GM06990 (cell line): ENCODE data around the gene SPOP.
A peak's percentile ranks its signal among the peaks of the same experiment; 100 is the strongest.

Experiments
- DNase-seq: peaks from one replicate; pipeline ENCODE4 v3.0.0-alpha.2; 2011; ENCODE audit not compliant: insufficient read length; ENCODE audit errors: extremely low read depth
- H3K27me3 ChIP-seq: replicated peaks from 2 replicates; pipeline ENCODE4 v1.6.0; 2011; ENCODE audit warnings: low read length; ENCODE audit not compliant: control insufficient read depth, insufficient read depth
- H3K36me3 ChIP-seq: 2 replicates; pipeline ENCODE4 v1.5.1; 2011; ENCODE audit warnings: low read length; ENCODE audit not compliant: control insufficient read depth, insufficient read depth
- H3K4me3 ChIP-seq: replicated peaks from 2 replicates; pipeline ENCODE4 v1.5.1; 2011; ENCODE audit warnings: low read depth, mild to moderate bottlenecking, control low read depth, low read length
- CTCF ChIP-seq: IDR thresholded peaks from 2 replicates; pipeline ENCODE4 v1.5.1; 2011; ENCODE audit warnings: low read length, control low read depth, mild to moderate bottlenecking, inconsistent platforms; ENCODE audit not compliant: insufficient read depth, poor library complexity, severe bottlenecking

SPOP gene

GRCh38 chr17:49707608-49708514 is 30.0 kb upstream of the SPOP start, which contains the start of gene SLC35B1:
Gene SLC35B1 (minus strand): TSS chr17:49707964. CDS start chr17:49707833, 131 bp downstream.
- Histone ChIP-seq H3K27me3 (no peaks in the 10 kb centered on the region), H3K4me3 (peak within 1 kb of the TSS; percentile 93), H3K36me3 (peaks cover 29% of the 10 kb centered on the region)
- DNase-seq = peak; percentile 97
- peak; percentile 99 for TF ChIP-seq CTCF

GRCh38 chr17:49707246-49707607 is 29.3 kb upstream of the SPOP start:
- no peaks in the 10 kb centered on the region for H3K27me3 ChIP-seq
- DNase-seq = no peak
- TF ChIP-seq CTCF = peak; percentile 29
- H3K36me3 ChIP-seq = peaks cover 30% of the 10 kb centered on the region
- H3K4me3 ChIP-seq = peak overlapping the region; percentile 93

- Histone ChIP-seq H3K27me3 (no peaks in the 10 kb centered on the region), H3K36me3 (peaks cover 31% of the 10 kb centered on the region), H3K4me3 (no peak overlapping the region)
- no peak for TF ChIP-seq CTCF
- no peak for DNase-seq
Observed at GRCh38 chr17:49705254-49705653, 27.4 kb upstream of the SPOP start.

DNA sequence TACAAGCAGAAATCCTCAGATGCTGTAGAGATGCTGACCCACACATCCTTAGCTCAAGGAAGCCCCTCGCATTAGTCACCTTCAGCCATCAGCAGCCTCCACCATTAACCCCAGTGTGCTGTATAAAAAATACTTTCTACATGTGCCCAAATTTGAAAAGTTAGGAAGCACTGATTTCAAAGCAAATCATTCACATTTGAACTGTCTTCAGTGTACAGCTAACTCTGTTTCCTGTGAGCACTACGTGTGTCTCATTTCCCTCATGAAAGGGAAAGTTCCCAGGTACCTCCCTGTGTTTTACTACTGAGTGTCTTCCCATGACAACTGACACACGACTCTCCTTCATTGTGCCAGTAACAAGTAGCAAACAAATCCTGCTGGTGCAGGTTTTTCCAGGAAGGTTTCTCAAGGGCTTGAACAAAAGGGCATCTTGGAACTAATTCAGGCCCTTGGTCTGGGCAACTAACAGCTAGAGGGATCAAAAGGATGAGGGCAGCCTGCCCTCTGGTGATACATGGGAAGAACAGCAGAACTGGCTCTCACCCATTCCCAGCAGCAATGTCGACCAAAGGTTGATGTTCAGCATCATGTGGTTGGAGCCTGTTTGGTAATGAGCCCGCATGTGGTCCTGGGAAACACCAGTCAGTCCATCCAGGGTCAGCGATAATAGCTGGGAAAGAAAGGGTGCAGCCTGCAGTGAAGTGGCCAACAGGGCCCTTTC is 25.8 kb upstream of the SPOP start:
- H3K36me3 ChIP-seq = peaks cover 38% of the 10 kb centered on the region
- peak; percentile 51 for TF ChIP-seq CTCF

GRCh38 chr17:49700960-49701359 is 23.1 kb upstream of the SPOP start:
- no peak overlapping the region for H3K4me3 ChIP-seq
- no peak for DNase-seq
- H3K27me3 ChIP-seq = no peaks in the 10 kb centered on the region
- H3K36me3 ChIP-seq = peaks cover 37% of the 10 kb centered on the region
- no peak for TF ChIP-seq CTCF

More for the DNA sequence above, 25.8 kb upstream of the SPOP start:
- DNase-seq = no peak
- Histone ChIP-seq H3K4me3 (no peak overlapping the region), H3K27me3 (no peaks in the 10 kb centered on the region)
